ENCODE data around the gene ZSCAN5A.
"Not testable (repeated sequence)": the region's sequence is repeated elsewhere in the genome, so short reads cannot be mapped to it uniquely, and the experiment has no call there.

The ZSCAN5A gene

DNA sequence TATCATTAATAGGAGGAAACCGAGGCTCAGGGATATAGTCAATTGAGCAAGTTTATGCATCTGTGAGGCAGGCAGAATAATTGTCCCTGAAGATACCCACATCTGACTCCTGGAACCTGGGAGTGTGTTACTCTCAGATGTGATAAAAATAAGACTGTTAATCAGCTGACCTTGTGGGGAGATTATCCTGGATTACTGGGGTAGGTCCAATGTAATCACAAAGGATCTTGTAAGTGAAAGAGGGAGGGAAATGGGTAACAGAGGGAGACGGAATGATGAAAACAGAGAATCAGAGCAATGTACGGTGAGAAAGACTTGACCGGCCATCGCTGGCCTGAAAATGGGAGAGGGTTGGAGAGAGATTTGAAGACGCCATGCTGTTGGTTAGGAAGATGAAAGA lies 45.3 kb downstream of the ZSCAN5A start:
- no peak overlapping the region for H2BK15ac ChIP-seq (ENCODE audit: low read depth, poor library complexity, severe bottlenecking)
- no peak overlapping the region for H3K27ac ChIP-seq (ENCODE audit: low read length, poor library complexity, severe bottlenecking)
- H3K23ac ChIP-seq (ENCODE audit: low read length in 2 of 2) = no peak overlapping the region
- no peak overlapping the region for H3K4ac ChIP-seq (ENCODE audit: low read depth in 1 of 2, low read length in 2 of 2)
- H3K4me2 ChIP-seq (ENCODE audit: low read length, poor library complexity, severe bottlenecking) = no peak overlapping the region
- H3K9me3 ChIP-seq (ENCODE audit: control insufficient read depth, low read length) = no peaks in the 10 kb centered on the region
- H2BK12ac ChIP-seq (ENCODE audit: low read length in 2 of 2) = no peak overlapping the region
- H3K36me3 ChIP-seq (ENCODE audit: control insufficient read depth in 1 of 2, insufficient read depth in 2 of 2, low read depth in 1 of 2, low read length in 2 of 2) = no peaks in the 10 kb centered on the region
- H3K27me3 ChIP-seq (ENCODE audit: control insufficient read depth in 1 of 2, insufficient read depth in 1 of 2, low read length in 2 of 2) = no peaks in the 10 kb centered on the region
- no peak overlapping the region for H2AFZ ChIP-seq (ENCODE audit: low read depth, low read length)
- H2BK120ac ChIP-seq (ENCODE audit: low read depth, low read length) = no peak overlapping the region
- DNase-seq = no peak
- no peak overlapping the region for H3K9ac ChIP-seq (ENCODE audit: low read length)
- H3K4me1 ChIP-seq (ENCODE audit: control insufficient read depth, insufficient read depth, low read depth, low read length) = no peaks in the 10 kb centered on the region
- H2AK5ac ChIP-seq (ENCODE audit: low read length, severe bottlenecking) = no peak overlapping the region
- 87% methylated on average over 6 of the region's 6 CpGs for WGBS
- H4K8ac ChIP-seq (ENCODE audit: low read length) = no peak overlapping the region
- H2BK5ac ChIP-seq (ENCODE audit: low read depth, low read length, poor library complexity, severe bottlenecking) = no peak overlapping the region
- no peak overlapping the region for H3K18ac ChIP-seq (ENCODE audit: low read depth in 1 of 2, low read length in 2 of 2)
- H3K14ac ChIP-seq (ENCODE audit: low read length in 2 of 2) = no peak overlapping the region
- no peak overlapping the region for H4K91ac ChIP-seq (ENCODE audit: low read length)
- H3K79me1 ChIP-seq (replicated peaks; ENCODE audit: low read length, poor library complexity, severe bottlenecking) = no peaks in the 10 kb centered on the region
- H3K4me3 ChIP-seq (ENCODE audit: insufficient read depth in 1 of 2, low read depth in 1 of 2, low read length in 2 of 2) = no peak overlapping the region

- Histone ChIP-seq H3K23ac (ENCODE audit: low read length in 2 of 2) (no peak overlapping the region), H3K4ac (ENCODE audit: low read depth in 1 of 2, low read length in 2 of 2) (no peak overlapping the region), H3K4me3 (ENCODE audit: insufficient read depth in 1 of 2, low read depth in 1 of 2, low read length in 2 of 2) (no peak overlapping the region), H3K14ac (ENCODE audit: low read length in 2 of 2) (no peak overlapping the region), H4K8ac (ENCODE audit: low read length) (no peak overlapping the region), H3K4me1 (ENCODE audit: control insufficient read depth, insufficient read depth, low read depth, low read length) (no peaks in the 10 kb centered on the region), H3K79me1 (replicated peaks; ENCODE audit: low read length, poor library complexity, severe bottlenecking) (no peaks in the 10 kb centered on the region), H2BK12ac (ENCODE audit: low read length in 2 of 2) (no peak overlapping the region), H3K27ac (ENCODE audit: low read length, poor library complexity, severe bottlenecking) (no peak overlapping the region), H3K18ac (ENCODE audit: low read depth in 1 of 2, low read length in 2 of 2) (no peak overlapping the region), H2BK15ac (ENCODE audit: low read depth, poor library complexity, severe bottlenecking) (no peak overlapping the region), H2AK5ac (ENCODE audit: low read length, severe bottlenecking) (no peak overlapping the region), H3K9me3 (ENCODE audit: control insufficient read depth, low read length) (no peaks in the 10 kb centered on the region), H3K36me3 (ENCODE audit: control insufficient read depth in 1 of 2, insufficient read depth in 2 of 2, low read depth in 1 of 2, low read length in 2 of 2) (no peaks in the 10 kb centered on the region), H3K27me3 (ENCODE audit: control insufficient read depth in 1 of 2, insufficient read depth in 1 of 2, low read length in 2 of 2) (no peaks in the 10 kb centered on the region), H4K91ac (ENCODE audit: low read length) (no peak overlapping the region), H3K9ac (ENCODE audit: low read length) (no peak overlapping the region), H3K4me2 (ENCODE audit: low read length, poor library complexity, severe bottlenecking) (no peak overlapping the region), H2BK5ac (ENCODE audit: low read depth, low read length, poor library complexity, severe bottlenecking) (no peak overlapping the region), H2BK120ac (ENCODE audit: low read depth, low read length) (no peak overlapping the region), H2AFZ (ENCODE audit: low read depth, low read length) (no peak overlapping the region)
- 88% methylated on average over 2 of the region's 3 CpGs for WGBS
- no peak for DNase-seq
Observed at GRCh38 chr19:56266051-56266450, 48.6 kb downstream of the ZSCAN5A start.

- H3K18ac ChIP-seq (ENCODE audit: low read depth in 1 of 2, low read length in 2 of 2) = no peak overlapping the region
- H3K4ac ChIP-seq (ENCODE audit: low read depth in 1 of 2, low read length in 2 of 2) = no peak overlapping the region
- H2AK5ac ChIP-seq (ENCODE audit: low read length, severe bottlenecking) = no peak overlapping the region
- no peak overlapping the region for H3K4me2 ChIP-seq (ENCODE audit: low read length, poor library complexity, severe bottlenecking)
- no peak overlapping the region for H4K8ac ChIP-seq (ENCODE audit: low read length)
- H2BK15ac ChIP-seq (ENCODE audit: low read depth, poor library complexity, severe bottlenecking) = no peak overlapping the region
- no peak overlapping the region for H4K91ac ChIP-seq (ENCODE audit: low read length)
- no peak overlapping the region for H3K9ac ChIP-seq (ENCODE audit: low read length)
- H3K14ac ChIP-seq (ENCODE audit: low read length in 2 of 2) = no peak overlapping the region
- no peak overlapping the region for H3K23ac ChIP-seq (ENCODE audit: low read length in 2 of 2)
- no peak overlapping the region for H2BK12ac ChIP-seq (ENCODE audit: low read length in 2 of 2)
- no peak overlapping the region for H2AFZ ChIP-seq (ENCODE audit: low read depth, low read length)
- no peaks in the 10 kb centered on the region for H3K79me1 ChIP-seq (replicated peaks; ENCODE audit: low read length, poor library complexity, severe bottlenecking)
- H3K27me3 ChIP-seq (ENCODE audit: control insufficient read depth in 1 of 2, insufficient read depth in 1 of 2, low read length in 2 of 2) = no peaks in the 10 kb centered on the region
- H3K27ac ChIP-seq (ENCODE audit: low read length, poor library complexity, severe bottlenecking) = no peak overlapping the region
- no peaks in the 10 kb centered on the region for H3K9me3 ChIP-seq (ENCODE audit: control insufficient read depth, low read length)
- no peak for DNase-seq
- H2BK5ac ChIP-seq (ENCODE audit: low read depth, low read length, poor library complexity, severe bottlenecking) = no peak overlapping the region
- H3K36me3 ChIP-seq (ENCODE audit: control insufficient read depth in 1 of 2, insufficient read depth in 2 of 2, low read depth in 1 of 2, low read length in 2 of 2) = no peaks in the 10 kb centered on the region
- H2BK120ac ChIP-seq (ENCODE audit: low read depth, low read length) = no peak overlapping the region
- no peak overlapping the region for H3K4me3 ChIP-seq (ENCODE audit: insufficient read depth in 1 of 2, low read depth in 1 of 2, low read length in 2 of 2)
- WGBS = 100% methylated on average over 2 of the region's 5 CpGs
- no peaks in the 10 kb centered on the region for H3K4me1 ChIP-seq (ENCODE audit: control insufficient read depth, insufficient read depth, low read depth, low read length)
Observed at GRCh38 chr19:56263319-56263718, 51.3 kb downstream of the ZSCAN5A start.

DNA sequence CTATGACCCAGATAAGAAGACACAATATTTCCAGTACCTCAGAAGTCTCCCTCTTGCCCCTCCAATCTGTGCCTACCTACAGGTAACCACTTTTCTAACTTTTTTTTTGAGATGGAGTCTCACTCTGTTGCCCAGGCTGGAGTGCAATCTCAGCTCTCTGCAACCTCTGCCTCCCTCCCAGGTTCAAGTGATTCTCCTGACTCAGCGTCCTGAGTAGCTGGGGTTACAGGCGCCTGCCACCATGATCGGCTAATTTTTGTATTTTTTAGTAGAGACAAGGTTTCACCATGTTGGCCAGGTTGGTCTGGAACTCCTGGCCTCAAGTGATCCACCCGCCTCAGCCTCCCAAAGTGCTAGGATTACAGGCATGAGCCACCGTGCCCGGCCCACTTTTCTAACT lies 52.7 kb downstream of the ZSCAN5A start:
- H3K36me3 ChIP-seq (ENCODE audit: control insufficient read depth in 1 of 2, insufficient read depth in 2 of 2, low read depth in 1 of 2, low read length in 2 of 2); H4K8ac ChIP-seq (ENCODE audit: low read length); H4K91ac ChIP-seq (ENCODE audit: low read length): not testable (repeated sequence)

More for the DNA sequence above, 52.7 kb downstream of the ZSCAN5A start:
- not testable (repeated sequence) for H3K27ac ChIP-seq (ENCODE audit: low read length, poor library complexity, severe bottlenecking); H2AFZ ChIP-seq (ENCODE audit: low read depth, low read length); H3K14ac ChIP-seq (ENCODE audit: low read length in 2 of 2); H3K23ac ChIP-seq (ENCODE audit: low read length in 2 of 2); H2BK12ac ChIP-seq (ENCODE audit: low read length in 2 of 2); H2BK15ac ChIP-seq (ENCODE audit: low read depth, poor library complexity, severe bottlenecking); H2BK5ac ChIP-seq (ENCODE audit: low read depth, low read length, poor library complexity, severe bottlenecking); H3K18ac ChIP-seq (ENCODE audit: low read depth in 1 of 2, low read length in 2 of 2); H3K9ac ChIP-seq (ENCODE audit: low read length); H3K79me1 ChIP-seq (replicated peaks; ENCODE audit: low read length, poor library complexity, severe bottlenecking); H3K9me3 ChIP-seq (ENCODE audit: control insufficient read depth, low read length); H3K4me3 ChIP-seq (ENCODE audit: insufficient read depth in 1 of 2, low read depth in 1 of 2, low read length in 2 of 2); DNase-seq; H3K27me3 ChIP-seq (ENCODE audit: control insufficient read depth in 1 of 2, insufficient read depth in 1 of 2, low read length in 2 of 2); H3K4me1 ChIP-seq (ENCODE audit: control insufficient read depth, insufficient read depth, low read depth, low read length); H3K4ac ChIP-seq (ENCODE audit: low read depth in 1 of 2, low read length in 2 of 2); H3K4me2 ChIP-seq (ENCODE audit: low read length, poor library complexity, severe bottlenecking); H2BK120ac ChIP-seq (ENCODE audit: low read depth, low read length); H2AK5ac ChIP-seq (ENCODE audit: low read length, severe bottlenecking)
- WGBS = 100% methylated on average over 1 of the region's 6 CpGs

Data from mesenchymal stem cell (in vitro differentiated cells and primary cell).